Skeletal muscle tissue (tissue), 4 donors: ENCODE results near the gene ZDHHC21. TPM values are rescaled to one million over a fixed set of nuclear protein-coding genes. Genes with fewer than 3 reads are reported as not detected.

ENCODE experiments used
- H3K27ac ChIP-seq: one replicate; pipeline ENCODE4 v1.7.0; 2013; ENCODE audit warnings: mild to moderate bottlenecking, low read depth, low read length, inconsistent platforms
- H3K27me3 ChIP-seq, 3 donors: one replicate each; pipeline ENCODE4 v1.7.0; 2013; ENCODE audit warnings: low read length in 3 of 3; ENCODE audit not compliant: control insufficient read depth in 3 of 3, insufficient read depth in 3 of 3
- H3K36me3 ChIP-seq, 3 donors: one replicate each; pipeline ENCODE4 v1.7.0; 2013; ENCODE audit warnings: low read length in 3 of 3; ENCODE audit not compliant: control insufficient read depth in 3 of 3, insufficient read depth in 3 of 3
- H3K4me1 ChIP-seq, 3 donors: one replicate each; pipeline ENCODE4 v1.7.0; 2013; ENCODE audit warnings: low read length in 3 of 3, mild to moderate bottlenecking in 3 of 3; ENCODE audit not compliant: control insufficient read depth in 3 of 3, insufficient read depth in 3 of 3
- H3K4me3 ChIP-seq, 3 donors: one replicate each; pipeline ENCODE4 v1.7.0; 2013; ENCODE audit warnings: low read length in 3 of 3
- H3K9ac ChIP-seq, 3 donors: one replicate each; pipeline ENCODE4 v1.7.0; 2013; ENCODE audit warnings: low read length in 3 of 3, mild to moderate bottlenecking in 3 of 3, moderate library complexity in 2 of 3, low read depth in 1 of 3
- H3K9me3 ChIP-seq, 3 donors: one replicate each; pipeline ENCODE4 v1.7.0; 2013; ENCODE audit warnings: low read length in 3 of 3; ENCODE audit not compliant: control insufficient read depth in 3 of 3
- total RNA-seq: library from RNA; depleted of rRNA; stranded (reverse); fragments of >200 nt; gene quantifications from one replicate; pipeline ENCODE4 v1.2.3, GENCODE V29; 2014
- donor health status: Osteomylitis.

The ZDHHC21 gene
- total RNA-seq, 1 donor from 2014 or later, result 24.5 TPM

GRCh38 chr9:14661421-14662059 is 31.7 kb downstream of the ZDHHC21 start:
- no peaks in the 10 kb centered on the region for H3K9me3 ChIP-seq
- H3K4me3 ChIP-seq, result no peak overlapping the region
- no peaks in the 10 kb centered on the region for H3K27me3 ChIP-seq
- peaks cover 0 to under 1% (median 0%) of the 10 kb centered on the region in 3 donors for H3K36me3 ChIP-seq
- no peak overlapping the region for H3K27ac ChIP-seq
- no peaks in the 10 kb centered on the region for H3K4me1 ChIP-seq
- H3K9ac ChIP-seq, result no peak overlapping the region

DNA sequence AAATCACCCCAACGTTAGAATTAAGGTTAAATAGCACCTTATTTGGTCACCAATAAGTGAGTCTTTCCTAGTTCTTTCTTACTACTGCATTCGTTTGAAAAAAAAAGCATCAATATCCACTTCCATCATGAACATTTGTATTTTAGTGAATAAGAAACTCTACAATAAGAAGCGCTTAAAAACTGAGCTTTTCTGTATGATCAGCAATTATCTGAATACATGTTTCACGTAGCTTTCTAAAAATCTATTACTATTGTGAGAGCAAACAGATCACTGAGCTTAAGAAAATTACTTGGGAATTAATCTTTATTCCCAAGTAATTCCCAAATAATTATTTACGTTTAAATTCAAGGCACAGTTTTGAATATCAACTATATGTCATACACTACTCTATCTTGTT is 32.5 kb downstream of the ZDHHC21 start:
- H3K4me1 ChIP-seq, result no peaks in the 10 kb centered on the region
- no peak overlapping the region for H3K27ac ChIP-seq
- peaks cover 0 to 3% (median 0%) of the 10 kb centered on the region in 3 donors for H3K36me3 ChIP-seq
- H3K9ac ChIP-seq, result no peak overlapping the region
- H3K27me3 ChIP-seq, result no peaks in the 10 kb centered on the region
- H3K4me3 ChIP-seq, result no peak overlapping the region
- H3K9me3 ChIP-seq, result no peaks in the 10 kb centered on the region

GRCh38 chr9:14654932-14655331 is 38.3 kb downstream of the ZDHHC21 start:
- H3K27me3 ChIP-seq, result no peaks in the 10 kb centered on the region
- H3K36me3 ChIP-seq, result peaks cover 0 to 3% (median 0%) of the 10 kb centered on the region in 3 donors
- H3K9me3 ChIP-seq, result peaks cover 0 to 8% (median 5%) of the 10 kb centered on the region in 3 donors
- no peak overlapping the region for H3K9ac ChIP-seq
- H3K4me3 ChIP-seq, result no peak overlapping the region
- no peak overlapping the region for H3K27ac ChIP-seq
- no peaks in the 10 kb centered on the region for H3K4me1 ChIP-seq

DNA sequence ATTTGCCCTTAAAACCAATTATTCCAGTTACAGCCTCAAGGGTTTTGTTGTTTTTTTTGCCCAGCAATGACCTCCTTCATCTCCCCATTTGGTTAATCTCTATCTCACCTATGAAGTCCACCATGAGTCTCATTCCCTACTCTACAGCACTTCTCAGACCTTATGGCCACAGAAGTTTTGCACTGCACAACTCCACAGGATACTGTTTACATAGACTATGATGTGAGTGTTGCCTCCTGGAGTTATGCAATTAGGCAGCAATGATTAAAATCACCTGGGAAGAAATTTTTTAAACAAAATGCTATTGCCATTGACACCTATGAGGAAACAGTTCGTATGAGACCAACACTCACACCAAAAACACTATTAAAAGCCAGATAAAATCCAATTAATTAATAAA is 39.7 kb downstream of the ZDHHC21 start:
- Histone ChIP-seq H3K9ac (no peak overlapping the region), H3K4me1 (no peaks in the 10 kb centered on the region), H3K9me3 (peaks cover 0 to 8% (median 5%) of the 10 kb centered on the region in 3 donors), H3K27ac (no peak overlapping the region), H3K4me3 (no peak overlapping the region), H3K27me3 (no peaks in the 10 kb centered on the region), H3K36me3 (peaks cover 0 to 3% (median 0%) of the 10 kb centered on the region in 3 donors)

- H3K4me1 ChIP-seq, result no peaks in the 10 kb centered on the region
- no peak overlapping the region for H3K9ac ChIP-seq
- H3K36me3 ChIP-seq, result peaks cover 0 to 3% (median 0%) of the 10 kb centered on the region in 3 donors
- no peak overlapping the region for H3K4me3 ChIP-seq
- no peaks in the 10 kb centered on the region for H3K27me3 ChIP-seq
- no peak overlapping the region for H3K27ac ChIP-seq
- peaks cover 0 to 8% (median 5%) of the 10 kb centered on the region in 3 donors for H3K9me3 ChIP-seq
Observed at GRCh38 chr9:14652729-14653377, 40.4 kb downstream of the ZDHHC21 start.

GRCh38 chr9:14650596-14650995 is 42.6 kb downstream of the ZDHHC21 start:
- peaks cover 0 to 8% (median 5%) of the 10 kb centered on the region in 3 donors for H3K9me3 ChIP-seq
- no peaks in the 10 kb centered on the region for H3K36me3 ChIP-seq
- no peaks in the 10 kb centered on the region for H3K27me3 ChIP-seq
- no peak overlapping the region for H3K4me3 ChIP-seq
- no peak overlapping the region for H3K9ac ChIP-seq
- H3K27ac ChIP-seq, result no peak overlapping the region
- no peaks in the 10 kb centered on the region for H3K4me1 ChIP-seq

DNA sequence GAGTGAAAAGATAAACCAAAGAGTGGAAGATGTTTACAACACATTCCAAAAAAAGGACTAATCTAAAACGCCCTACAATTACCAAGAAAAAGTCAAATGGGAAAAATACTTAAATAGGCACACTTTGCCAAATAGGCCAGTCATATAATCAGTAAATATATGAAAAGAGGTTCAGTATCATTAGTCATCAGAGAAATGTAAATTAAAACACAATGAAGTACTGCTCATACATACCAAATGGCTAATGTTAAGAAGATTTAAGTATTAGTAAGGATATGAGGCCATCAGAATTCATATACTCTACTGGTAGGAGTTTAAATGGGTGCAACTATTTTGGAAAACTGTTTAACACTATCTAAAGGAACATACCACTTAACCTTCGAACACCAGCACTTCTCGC is 47.6 kb downstream of the ZDHHC21 start:
- H3K36me3 ChIP-seq, result no peaks in the 10 kb centered on the region
- H3K27me3 ChIP-seq, result no peaks in the 10 kb centered on the region
- no peak overlapping the region for H3K4me3 ChIP-seq
- H3K9me3 ChIP-seq, result no peaks in the 10 kb centered on the region
- H3K27ac ChIP-seq, result no peak overlapping the region
- H3K9ac ChIP-seq, result no peak overlapping the region
- H3K4me1 ChIP-seq, result no peaks in the 10 kb centered on the region

DNA sequence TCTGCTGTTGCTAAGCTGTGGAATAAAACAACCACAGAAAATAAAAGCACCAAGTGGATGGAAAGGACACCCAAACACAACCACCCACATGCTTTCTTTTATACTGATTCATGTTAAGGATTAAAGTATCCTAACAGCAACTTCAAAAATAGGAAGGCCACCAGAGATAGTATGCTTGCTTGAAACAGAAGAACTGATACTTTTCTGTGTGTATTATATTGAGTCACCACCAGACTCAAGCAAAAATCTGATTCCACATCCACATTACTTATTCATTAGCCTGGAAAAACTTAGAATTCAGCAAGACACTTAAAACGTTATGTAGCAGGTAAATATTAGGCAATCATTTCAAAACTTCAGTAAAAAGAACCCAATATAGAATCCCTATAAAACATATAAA is 52.3 kb downstream of the ZDHHC21 start:
- Histone ChIP-seq H3K9ac (no peak overlapping the region), H3K27ac (no peak overlapping the region), H3K9me3 (no peaks in the 10 kb centered on the region), H3K27me3 (no peaks in the 10 kb centered on the region), H3K4me1 (no peaks in the 10 kb centered on the region), H3K4me3 (no peak overlapping the region), H3K36me3 (no peaks in the 10 kb centered on the region)

- H3K36me3 ChIP-seq, result no peaks in the 10 kb centered on the region
Observed at GRCh38 chr9:14640294-14640693, 52.9 kb downstream of the ZDHHC21 start.

DNA sequence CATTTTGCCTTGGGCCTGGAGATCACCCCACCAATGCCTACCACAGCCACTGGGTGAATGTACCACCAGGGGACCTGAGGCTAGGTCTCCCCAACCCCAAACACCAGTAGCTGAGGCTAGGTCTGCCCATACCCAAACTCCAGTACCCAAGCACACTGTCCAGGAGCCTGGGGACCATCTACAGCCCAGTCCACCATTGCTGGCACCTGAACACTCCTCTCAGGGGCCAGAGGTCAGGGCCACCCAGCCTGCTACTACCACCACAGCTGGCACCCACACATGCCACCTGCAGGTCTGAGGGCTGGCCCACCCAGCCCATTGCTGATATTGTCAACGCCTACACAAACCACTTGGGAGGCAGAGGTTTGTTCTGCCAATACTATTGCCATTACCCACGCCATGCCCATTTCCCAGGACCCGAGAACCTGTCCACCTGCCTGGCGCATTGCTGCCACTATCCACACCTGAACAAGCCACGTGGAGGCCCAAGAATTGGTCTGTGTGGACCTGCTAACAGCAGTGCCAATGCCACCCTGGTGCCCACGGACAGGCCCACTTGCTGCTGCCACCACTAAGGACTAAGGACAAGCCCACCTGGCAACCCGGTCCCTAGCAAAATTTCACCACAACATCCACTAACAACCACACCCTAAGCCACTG is 59.2 kb downstream of the ZDHHC21 start:
- peaks cover 0 to 5% (median 2%) of the 10 kb centered on the region in 3 donors for H3K36me3 ChIP-seq
- no peak overlapping the region for H3K27ac ChIP-seq
- H3K9ac ChIP-seq, result no peak overlapping the region
- no peaks in the 10 kb centered on the region for H3K4me1 ChIP-seq
- no peaks in the 10 kb centered on the region for H3K27me3 ChIP-seq
- H3K4me3 ChIP-seq, result no peak overlapping the region
- no peaks in the 10 kb centered on the region for H3K9me3 ChIP-seq

More at GRCh38 chr9:14640294-14640693, 52.9 kb downstream of the ZDHHC21 start:
- H3K9ac ChIP-seq, result no peak overlapping the region
- H3K4me1 ChIP-seq, result no peaks in the 10 kb centered on the region
- H3K27me3 ChIP-seq, result no peaks in the 10 kb centered on the region
- H3K4me3 ChIP-seq, result no peak overlapping the region
- no peak overlapping the region for H3K27ac ChIP-seq
- H3K9me3 ChIP-seq, result no peaks in the 10 kb centered on the region
